Small intestine (tissue), 7 donors: Measurements from ENCODE around the gene HACE1. TPM values are rescaled to one million over a fixed set of nuclear protein-coding genes. Genes with fewer than 3 reads are reported as not detected.
"Not testable (repeated sequence)": the region's sequence is repeated elsewhere in the genome, so short reads cannot be mapped to it uniquely, and the experiment has no call there.

Experiments used
- DNase-seq, 2 donors: peaks; one replicate each; pipeline versions ENCODE4 v3.0.0 to v3.0.0-alpha.2; 2013
- FAIRE-seq: peaks from 2 replicates; lab custom pipeline; 2012; peaks lifted over from hg19 to GRCh38; lab: Jason Lieb, UNC
- H3K27ac ChIP-seq, 3 donors: one replicate each; pipeline ENCODE4 v1.5.1; 2013; ENCODE audit warnings: low read length in 2 of 3, mild to moderate bottlenecking in 2 of 3, control low read depth in 1 of 3, inconsistent platforms in 1 of 3, low read depth in 1 of 3, moderate library complexity in 1 of 3
- H3K27me3 ChIP-seq, 3 donors: one replicate each; pipeline ENCODE4 v1.6.1; 2013; ENCODE audit warnings: low read length in 3 of 3, inconsistent platforms in 1 of 3; ENCODE audit not compliant: control insufficient read depth in 3 of 3, insufficient read depth in 3 of 3
- H3K36me3 ChIP-seq, 3 donors: one replicate each; pipeline ENCODE4 v1.6.1; 2013; ENCODE audit warnings: low read length in 3 of 3, inconsistent platforms in 1 of 3, low read depth in 1 of 3, mild to moderate bottlenecking in 1 of 3, moderate library complexity in 1 of 3; ENCODE audit not compliant: control insufficient read depth in 3 of 3, insufficient read depth in 2 of 3
- H3K4me1 ChIP-seq, 3 donors: one replicate each; pipeline ENCODE4 v1.6.1; 2013; ENCODE audit warnings: low read length in 2 of 3, inconsistent platforms in 1 of 3, low read depth in 1 of 3, mild to moderate bottlenecking in 1 of 3, moderate library complexity in 1 of 3; ENCODE audit not compliant: control insufficient read depth in 3 of 3, insufficient read depth in 2 of 3
- H3K4me3 ChIP-seq, 3 donors: one replicate each; pipeline ENCODE4 v1.5.1; 2013; ENCODE audit warnings: low read length in 3 of 3, control low read depth in 1 of 3, inconsistent platforms in 1 of 3, low read depth in 1 of 3, mild to moderate bottlenecking in 1 of 3, moderate library complexity in 1 of 3
- H3K9me3 ChIP-seq, 2 donors: one replicate each; pipeline ENCODE4 v1.6.1; 2013; ENCODE audit warnings: low read depth in 1 of 2, low read length in 1 of 2; ENCODE audit not compliant: control insufficient read depth in 2 of 2, insufficient read depth in 1 of 2
- WGBS, 3 donors: extraction: QIAGEN DNeasy Blood & Tissue Kit; methylation state at CpG; one replicate each; pipeline ENCODE4 v1.1.7; 2013; 5-methylcytosine and 5-hydroxymethylcytosine counted together
- polyA plus RNA-seq, 4 donors: library from polyadenylated mRNA; stranded (reverse) in 3 of 4; unstranded in 1 of 4; fragments of 200-250 nt in 3 of 4; fragments of 120-200 nt in 1 of 4; gene quantifications; one replicate each; pipeline versions ENCODE4 v1.2.1 to v1.2.3, GENCODE V29; 2013
- donor health status: healthy with polysubstance abuse.
- donor health status: control.
- donor health status: control.
- donor health status: Bipolar disorder and iron deficiency.
- donor health status: healthy.

The HACE1 gene
- polyA plus RNA-seq, 4 donors, result 4.0 to 9.4 (median 6.2) TPM

GRCh38 chr6:104750449-104750848, 109.3 kb downstream of the HACE1 start:
- peaks cover 0 to 8% (median 0%) of the 10 kb centered on the region in 3 donors for H3K36me3 ChIP-seq
- H3K4me1 ChIP-seq, result no peaks in the 10 kb centered on the region
- DNase-seq, result no peak
- WGBS, 3 donors, result 96 to 100% (median 97%) methylated on average over 2 of the region's 2 CpGs
- H3K9me3 ChIP-seq, result peaks cover 0 to 2% of the 10 kb centered on the region in 2 donors
- no peak for FAIRE-seq
- no peaks in the 10 kb centered on the region for H3K27me3 ChIP-seq
- no peak overlapping the region for H3K4me3 ChIP-seq
- H3K27ac ChIP-seq, result no peak overlapping the region

GRCh38 chr6:104739124-104739523, 120.6 kb downstream of the HACE1 start:
- not testable (repeated sequence) for H3K4me1 ChIP-seq, H3K27me3 ChIP-seq, H3K36me3 ChIP-seq, H3K4me3 ChIP-seq, H3K27ac ChIP-seq, DNase-seq, H3K9me3 ChIP-seq, FAIRE-seq
- WGBS, 3 donors, result 96 to 98% (median 98%) methylated on average over 2 to 3 of the region's 3 CpGs

GRCh38 chr6:104737567-104737966, 122.2 kb downstream of the HACE1 start:
- FAIRE-seq, DNase-seq: not testable (repeated sequence)
- 81 to 90% (median 85%) methylated on average over 14 to 16 of the region's 16 CpGs for WGBS, 3 donors

GRCh38 chr6:104736545-104736944, 123.2 kb downstream of the HACE1 start:
- FAIRE-seq, result no peak
- Histone ChIP-seq H3K4me1 (no peaks in the 10 kb centered on the region), H3K4me3 (no peak overlapping the region), H3K27me3 (no peaks in the 10 kb centered on the region), H3K36me3 (no peaks in the 10 kb centered on the region), H3K9me3 (no peaks in the 10 kb centered on the region), H3K27ac (no peak overlapping the region)
- WGBS, 3 donors, result 84 to 91% (median 91%) methylated on average over 1 of the region's 1 CpG
- no peak for DNase-seq

More at GRCh38 chr6:104737567-104737966, 122.2 kb downstream of the HACE1 start:
- H3K4me1 ChIP-seq, H3K27me3 ChIP-seq, H3K36me3 ChIP-seq, H3K27ac ChIP-seq, H3K9me3 ChIP-seq, H3K4me3 ChIP-seq: not testable (repeated sequence)

GRCh38 chr6:104730450-104730849, 129.3 kb downstream of the HACE1 start:
- no peaks in the 10 kb centered on the region for H3K9me3 ChIP-seq
- DNase-seq, result no peak
- FAIRE-seq, result no peak
- no peaks in the 10 kb centered on the region for H3K4me1 ChIP-seq
- no peaks in the 10 kb centered on the region for H3K27me3 ChIP-seq
- no peak overlapping the region for H3K4me3 ChIP-seq
- 89 to 97% (median 93%) methylated on average over 2 of the region's 2 CpGs for WGBS, 3 donors
- no peaks in the 10 kb centered on the region for H3K36me3 ChIP-seq
- no peak overlapping the region for H3K27ac ChIP-seq

GRCh38 chr6:104729433-104729832, 130.3 kb downstream of the HACE1 start:
- no peaks in the 10 kb centered on the region for H3K4me1 ChIP-seq
- H3K27ac ChIP-seq, result no peak overlapping the region
- no peaks in the 10 kb centered on the region for H3K27me3 ChIP-seq
- no peak overlapping the region for H3K4me3 ChIP-seq
- no peak for FAIRE-seq
- H3K36me3 ChIP-seq, result no peaks in the 10 kb centered on the region
- no peak for DNase-seq
- H3K9me3 ChIP-seq, result no peaks in the 10 kb centered on the region

GRCh38 chr6:104728448-104728847, 131.3 kb downstream of the HACE1 start:
- 49 to 82% (median 81%) methylated on average over 4 of the region's 4 CpGs for WGBS, 3 donors

GRCh38 chr6:104718672-104719071, 141.0 kb downstream of the HACE1 start:
- no peak for DNase-seq
- Histone ChIP-seq H3K27me3 (no peaks in the 10 kb centered on the region), H3K4me3 (no peak overlapping the region), H3K27ac (no peak overlapping the region), H3K36me3 (no peaks in the 10 kb centered on the region), H3K9me3 (no peaks in the 10 kb centered on the region), H3K4me1 (no peaks in the 10 kb centered on the region)
- no peak for FAIRE-seq
- WGBS, 3 donors, result 94 to 100% (median 96%) methylated on average over 1 of the region's 1 CpG

More at GRCh38 chr6:104728448-104728847, 131.3 kb downstream of the HACE1 start:
- Histone ChIP-seq H3K27me3 (no peaks in the 10 kb centered on the region), H3K9me3 (no peaks in the 10 kb centered on the region), H3K4me3 (no peak overlapping the region), H3K4me1 (no peaks in the 10 kb centered on the region), H3K27ac (no peak overlapping the region), H3K36me3 (no peaks in the 10 kb centered on the region)
- DNase-seq (no peak), FAIRE-seq (no peak)

GRCh38 chr6:104716858-104717257, 142.9 kb downstream of the HACE1 start:
- no peaks in the 10 kb centered on the region for H3K36me3 ChIP-seq
- FAIRE-seq, result no peak

More at GRCh38 chr6:104716858-104717257, 142.9 kb downstream of the HACE1 start:
- WGBS, 3 donors, result 90 to 95% (median 92%) methylated on average over 4 of the region's 4 CpGs
- H3K4me1 ChIP-seq, result no peaks in the 10 kb centered on the region
- no peak overlapping the region for H3K27ac ChIP-seq
- no peaks in the 10 kb centered on the region for H3K27me3 ChIP-seq
- H3K9me3 ChIP-seq, result no peaks in the 10 kb centered on the region
- DNase-seq, result no peak
- H3K4me3 ChIP-seq, result no peak overlapping the region
